Sciatic nerve (tissue), 2 donors: ENCODE data around the gene PCSK6. TPM values are rescaled to one million over a fixed set of nuclear protein-coding genes. Genes with fewer than 3 reads are reported as not detected.

ENCODE experiments used
- ATAC-seq: fragments of 200-7000 bp; cut with Tn5 transposase; one replicate; pipeline ENCODE4 v1.9.1; 2020; ENCODE audit warnings: mild to moderate bottlenecking, moderate library complexity
- DNase-seq: peaks from one replicate; pipeline ENCODE4 v3.0.0-alpha.2; 2020; ENCODE audit warnings: low spot score
- intact Hi-C: fragments of 100-400 bp; cut with DNase I; formaldehyde crosslinking; loops from one replicate; pipeline ENCODE4 v1.14.2; 2022
- total RNA-seq: library from RNA; stranded (reverse); fragmentation: NEBNext Ultra II Directional; extraction: Animal tissue kit (Norgen Biotek cat#: 25700); gene quantifications from one replicate; pipeline ENCODE4 v1.2.1, GENCODE V29; 2021
- donor health status: DM: no; HTN: no; CAD: no.
- donor health status: DM: no; HTN: no; CAD: no.

PCSK6 gene
- total RNA-seq, 1 donor from 2014 or later = 13.9 TPM

DNA sequence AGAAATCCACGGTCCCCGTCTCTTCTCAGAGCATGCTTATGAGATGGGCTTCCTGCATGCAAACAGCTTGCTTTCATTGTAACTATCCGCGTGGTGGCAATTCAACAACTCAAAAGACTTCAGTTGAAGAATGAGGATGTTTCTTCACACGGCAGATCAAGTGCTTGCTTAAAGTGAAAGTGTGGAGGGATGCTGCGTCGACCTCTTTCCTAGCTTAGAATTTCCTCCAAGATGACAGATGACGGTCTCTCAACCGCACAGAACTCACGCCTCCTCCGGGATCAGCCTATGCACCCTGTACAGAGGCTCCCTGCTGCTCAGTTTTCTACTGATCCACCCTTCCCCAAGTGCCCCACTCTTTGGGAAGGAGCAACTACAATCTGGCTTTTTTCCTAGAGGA is 47.8 kb downstream of the PCSK6 start:
- intact Hi-C loops = no loop called here
- peak; percentile 19 for DNase-seq
- ATAC-seq = no peak

DNA sequence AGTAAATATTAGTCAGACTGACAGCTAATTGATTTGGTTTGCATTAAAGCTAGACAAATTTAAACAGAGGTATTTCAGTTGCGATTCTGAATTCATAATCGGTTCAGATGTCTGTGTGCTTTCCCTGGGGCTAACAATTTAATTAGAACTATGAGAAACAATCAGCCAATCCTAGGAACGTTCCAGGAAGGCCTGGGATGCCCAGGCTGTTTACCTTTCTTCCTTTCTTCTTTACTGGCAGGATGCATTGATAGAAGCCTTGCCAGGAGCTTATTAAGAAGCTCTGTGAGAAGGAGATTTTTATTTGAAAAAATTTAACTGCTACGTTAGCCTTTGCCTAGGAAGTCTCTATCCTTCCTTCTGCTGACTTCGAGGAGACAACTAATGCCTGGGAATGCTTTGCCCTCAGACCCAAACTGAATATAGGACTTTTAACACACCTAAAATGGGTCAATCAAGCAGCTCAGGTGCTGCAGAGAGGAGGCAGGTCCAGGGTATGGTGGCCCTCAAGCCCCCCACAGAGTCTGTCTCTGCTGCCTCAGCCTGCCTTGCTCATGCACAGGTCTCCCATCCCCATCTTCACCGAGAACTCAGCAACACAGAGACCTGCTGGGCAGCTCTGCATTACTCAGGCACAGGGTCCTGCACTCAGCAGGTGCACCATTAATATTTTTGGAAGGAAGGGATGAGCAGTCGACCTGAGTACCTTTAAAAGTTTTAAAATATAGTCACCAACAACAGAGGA is 48.5 kb downstream of the PCSK6 start:
- ATAC-seq (no peak), DNase-seq (no peak)
- intact Hi-C loops = no loop called here

DNA sequence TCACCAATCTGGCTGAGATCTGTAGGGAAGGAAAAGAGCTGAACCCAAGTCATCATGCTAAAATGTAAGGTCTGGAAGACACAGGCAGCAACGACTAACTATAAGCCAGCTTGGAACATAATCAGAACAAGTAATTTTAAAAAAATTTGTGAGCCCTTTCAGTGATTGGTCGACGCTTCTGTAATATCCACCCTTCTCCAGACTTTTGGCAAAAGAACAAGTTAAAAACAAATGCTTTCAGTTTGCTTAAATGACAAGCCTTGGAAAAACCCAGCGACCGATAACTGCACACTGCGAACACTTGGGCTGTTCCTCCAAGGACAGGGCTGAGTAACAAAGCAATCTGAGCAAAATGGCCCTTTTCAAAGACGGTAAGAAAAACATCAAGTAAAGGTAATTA is 49.6 kb downstream of the PCSK6 start:
- DNase-seq (no peak), ATAC-seq (peak; percentile 48)
- intact Hi-C loops = loop anchor here (5.0 kb wide), 1 partner anchor 1358 kb away; no protein-coding TSS in a partner anchor

DNA sequence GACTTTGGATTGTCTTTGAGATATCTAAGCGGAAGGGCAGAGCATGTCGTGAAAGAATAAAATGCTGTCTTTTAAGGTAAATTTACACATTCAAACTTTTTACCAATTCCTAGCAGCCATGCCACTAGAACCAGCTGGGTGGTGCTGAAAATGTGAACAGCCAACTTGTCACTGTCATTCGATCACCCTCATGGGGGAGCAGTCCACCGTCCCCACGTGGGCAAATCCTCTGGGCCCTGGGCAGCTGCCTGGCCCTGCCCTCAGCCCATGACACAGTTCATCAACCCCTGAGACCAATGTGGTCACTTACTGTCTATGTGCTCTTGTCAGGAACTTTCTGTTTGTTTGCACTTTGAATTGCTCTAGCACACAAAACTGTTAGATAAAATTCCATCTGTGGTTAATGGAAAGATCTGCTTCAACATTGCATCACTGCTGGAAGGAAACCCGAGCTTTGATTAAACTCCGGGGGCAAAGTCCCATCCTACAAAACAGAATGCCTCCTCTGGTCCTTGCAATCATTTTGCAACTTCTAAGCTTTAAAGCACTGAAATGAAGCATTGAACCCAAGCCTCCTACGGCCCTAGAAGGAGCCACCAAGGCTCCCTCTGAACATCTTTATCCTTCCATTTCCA is 50.1 kb downstream of the PCSK6 start:
- ATAC-seq (peak; percentile 60), DNase-seq (no peak)
- intact Hi-C loops = loop anchor here (5.0 kb wide), 1 partner anchor 1357 kb away; no protein-coding TSS in a partner anchor

DNA sequence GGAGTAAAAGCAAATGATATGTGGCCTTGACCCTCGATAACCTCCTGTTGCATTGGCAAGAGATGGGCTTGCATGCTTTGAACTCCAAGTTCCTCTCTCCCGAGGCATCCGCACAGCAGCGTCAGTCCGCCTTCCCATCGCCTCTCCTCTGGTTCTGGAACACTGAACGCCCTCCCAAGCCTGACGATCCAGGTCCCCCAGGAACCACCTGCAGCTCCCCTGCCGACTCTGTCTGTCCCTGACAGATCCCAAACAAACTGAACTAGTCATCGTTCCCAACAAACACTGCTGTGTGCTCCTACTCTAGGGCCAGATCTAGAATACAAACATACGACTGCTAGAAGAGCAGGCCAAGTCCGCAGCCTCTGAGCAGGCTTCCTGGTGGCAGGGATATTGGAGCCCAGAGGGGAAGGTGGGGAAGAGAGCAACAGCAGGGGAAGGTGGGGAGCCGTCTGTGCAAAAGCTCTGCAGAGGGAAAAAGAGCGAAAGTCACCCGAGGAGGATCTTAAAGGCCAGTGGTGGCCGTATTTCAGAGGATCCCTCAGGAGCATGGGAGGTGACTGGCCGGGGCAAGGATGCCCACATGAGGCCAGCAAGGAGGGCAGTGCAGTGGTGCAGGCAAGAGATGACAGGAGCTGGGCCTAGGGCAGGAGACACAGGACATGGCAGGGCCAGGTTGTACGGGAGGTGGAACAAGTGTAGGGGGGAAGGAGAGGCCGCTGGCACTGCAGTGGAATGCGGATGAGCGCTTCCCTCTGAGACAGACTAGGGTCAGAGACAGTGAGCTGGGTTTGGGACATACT is 50.8 kb downstream of the PCSK6 start:
- intact Hi-C loops = loop anchor here (5.0 kb wide), 1 partner anchor 1356 kb away; no protein-coding TSS in a partner anchor
- DNase-seq (no peak), ATAC-seq (peak; percentile 27)

DNA sequence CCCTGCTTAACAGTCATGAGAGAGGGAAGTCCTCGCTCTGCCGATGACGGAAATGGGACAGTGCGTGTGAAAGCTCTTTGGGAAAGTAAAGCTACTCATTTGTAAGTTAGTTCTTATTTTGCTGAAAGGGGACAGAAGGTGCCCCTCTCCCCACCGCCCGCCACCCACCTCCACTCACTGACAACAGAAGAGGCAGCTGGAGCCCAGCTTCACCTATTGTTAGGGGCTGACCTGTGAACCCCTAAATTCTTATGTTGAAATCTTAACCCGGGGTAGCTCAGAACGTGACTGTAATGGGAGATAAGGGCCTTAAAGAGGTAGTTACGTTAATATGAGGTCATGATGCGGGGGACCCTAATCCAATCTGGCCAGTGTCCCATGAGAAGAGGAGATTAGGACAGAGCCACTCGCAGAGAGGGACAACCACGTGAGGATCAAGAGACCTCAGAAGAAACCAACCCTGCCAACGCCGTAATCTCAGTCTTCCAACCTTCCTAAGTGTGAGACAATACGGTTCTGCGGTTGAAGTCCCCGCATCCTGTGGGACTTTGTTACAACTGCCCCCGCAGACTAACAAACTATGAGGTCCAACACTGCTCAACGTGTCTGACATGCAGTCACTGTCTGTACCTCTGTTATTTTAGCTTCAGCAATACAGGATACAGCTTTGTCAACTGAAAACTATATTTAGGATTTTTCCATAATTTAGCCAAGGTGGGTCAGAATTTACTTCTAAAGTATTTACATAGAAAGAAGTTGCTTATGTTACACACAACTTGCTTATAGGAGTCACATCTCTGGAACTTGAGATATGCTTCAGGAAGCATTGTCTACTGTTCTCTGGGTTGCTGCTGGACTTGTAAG is 51.7 kb downstream of the PCSK6 start:
- intact Hi-C loops = loop anchor here (5.0 kb wide), 1 partner anchor 1356 kb away; no protein-coding TSS in a partner anchor
- DNase-seq (no peak), ATAC-seq (no peak)

DNA sequence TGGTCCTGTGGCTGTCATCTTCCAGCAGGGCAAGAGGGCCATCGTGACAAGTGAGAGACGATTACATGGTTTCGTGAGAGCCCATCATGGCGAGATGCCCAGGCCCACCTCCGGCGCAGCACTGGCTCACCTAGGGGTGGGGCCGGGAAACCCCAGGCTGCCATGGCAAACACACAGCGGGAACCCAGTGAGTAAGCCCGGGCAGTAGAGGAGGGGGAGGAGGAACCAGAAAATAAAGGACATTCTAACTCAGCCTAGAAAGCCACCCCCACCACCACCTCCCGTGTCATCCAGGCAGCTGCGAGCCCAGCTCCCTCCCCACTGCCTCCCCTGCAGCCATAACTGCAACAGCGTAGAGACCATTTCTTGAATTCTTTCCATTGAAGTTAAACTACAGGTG is 52.3 kb downstream of the PCSK6 start:
- no peak for DNase-seq
- intact Hi-C loops = loop anchor here (5.0 kb wide), 1 partner anchor 1355 kb away; no protein-coding TSS in a partner anchor
- no peak for ATAC-seq

DNA sequence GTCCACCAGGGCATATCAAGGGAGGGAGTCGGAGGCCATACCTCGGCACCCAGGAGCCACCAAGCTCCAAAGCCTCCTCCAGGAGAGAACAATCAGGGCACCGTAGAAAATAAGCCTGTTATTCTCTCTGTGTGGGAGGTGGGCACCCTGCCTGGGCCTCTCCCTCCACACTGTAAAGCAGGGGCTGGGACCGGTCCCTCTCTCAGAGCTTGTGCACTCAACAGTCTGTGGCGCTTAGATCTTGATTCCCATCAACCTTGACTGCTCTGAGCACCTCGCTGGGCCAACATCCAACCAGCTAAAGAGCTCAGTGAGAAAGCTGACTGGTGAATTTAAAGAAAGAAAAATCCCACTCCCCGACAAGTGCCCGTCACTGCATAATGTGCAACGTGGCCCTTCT is 53.0 kb downstream of the PCSK6 start:
- DNase-seq = no peak
- intact Hi-C loops = loop anchor here (5.0 kb wide), 1 partner anchor 1354 kb away; no protein-coding TSS in a partner anchor
- no peak for ATAC-seq

DNA sequence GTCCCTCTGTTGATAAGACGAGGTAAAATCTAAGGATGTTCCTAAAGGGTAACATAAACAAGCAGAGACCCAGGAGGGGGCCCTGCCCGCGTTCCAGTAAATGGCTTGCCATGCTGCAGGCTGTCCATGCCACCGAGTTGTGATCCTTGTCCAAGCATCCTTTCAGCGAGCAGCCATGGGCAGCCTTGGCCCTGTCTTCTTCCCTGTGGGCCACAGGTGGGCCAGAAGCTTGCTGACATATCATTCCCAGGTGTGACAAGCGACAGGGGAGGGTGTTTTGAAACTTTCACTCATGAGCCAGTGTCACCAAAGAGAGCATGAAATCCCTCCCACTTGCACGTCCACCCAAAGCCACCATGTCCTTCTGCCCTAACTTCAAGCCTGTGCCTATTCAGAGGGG is 53.7 kb downstream of the PCSK6 start:
- intact Hi-C loops = loop anchor here (5.0 kb wide), 1 partner anchor 1353 kb away; no protein-coding TSS in a partner anchor
- DNase-seq = no peak
- ATAC-seq = no peak

DNA sequence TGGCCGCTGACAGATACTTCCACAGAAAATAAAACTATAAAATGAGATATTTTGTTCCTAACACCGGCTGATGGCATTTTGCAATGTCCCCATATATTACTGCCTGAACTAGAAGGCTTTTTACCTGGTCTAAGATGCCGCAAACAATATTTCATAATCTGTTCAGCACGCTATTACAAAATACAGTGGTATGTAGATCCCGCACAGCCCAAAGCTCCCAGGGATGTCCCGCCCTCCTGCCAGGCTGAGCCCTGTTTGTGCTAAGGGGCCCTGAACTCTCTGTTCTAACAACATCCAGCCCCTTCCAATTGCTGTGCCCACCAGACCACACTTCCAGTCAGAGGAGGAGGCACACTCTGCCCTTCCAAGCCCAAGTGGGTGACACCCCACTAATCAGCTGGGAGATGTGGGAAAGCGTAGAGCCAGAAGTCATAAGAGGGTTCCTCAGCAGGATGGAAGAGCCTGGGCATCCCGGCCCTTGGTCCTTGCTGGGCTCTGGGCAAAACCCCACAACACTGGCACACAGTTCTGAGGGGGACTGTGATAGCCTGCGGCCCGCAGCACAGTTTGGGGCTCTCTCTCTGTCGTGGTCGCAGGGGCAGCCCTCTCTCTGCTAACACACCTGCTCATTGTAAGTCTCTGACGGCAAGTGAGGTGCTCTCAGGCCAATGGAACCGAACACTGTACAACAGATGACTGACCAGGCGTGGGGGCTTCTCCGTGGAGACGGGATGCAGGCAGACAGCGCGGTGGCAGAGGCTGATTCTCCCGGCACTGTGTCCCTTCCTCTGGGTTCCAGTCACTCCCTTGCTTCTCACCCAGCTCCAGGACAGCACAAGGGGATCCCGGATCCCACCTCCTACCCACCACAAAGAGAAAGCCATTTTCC is 55.2 kb downstream of the PCSK6 start:
- DNase-seq (no peak), ATAC-seq (no peak)
- intact Hi-C loops = no loop called here

DNA sequence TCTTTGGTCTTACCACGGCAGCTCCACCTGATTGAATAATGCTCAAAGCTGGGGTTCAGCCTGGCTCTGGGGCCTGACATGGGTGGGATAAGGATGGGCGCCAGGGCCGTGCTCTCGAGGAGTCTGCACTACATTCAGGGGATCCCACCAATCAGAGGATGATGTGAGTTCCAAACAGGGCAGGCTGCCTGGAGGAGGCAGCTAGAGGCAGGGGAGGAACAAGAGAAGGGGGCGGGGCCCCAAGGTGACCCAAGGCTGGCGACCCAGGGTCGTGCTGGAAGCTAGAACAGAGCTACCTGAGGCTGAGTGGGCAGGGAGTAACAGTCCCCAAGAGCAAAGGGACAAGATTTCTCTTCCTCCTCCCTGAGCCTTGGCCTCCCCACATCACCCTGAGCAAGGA is 56.1 kb downstream of the PCSK6 start:
- ATAC-seq (no peak), DNase-seq (no peak)
- intact Hi-C loops = no loop called here

DNA sequence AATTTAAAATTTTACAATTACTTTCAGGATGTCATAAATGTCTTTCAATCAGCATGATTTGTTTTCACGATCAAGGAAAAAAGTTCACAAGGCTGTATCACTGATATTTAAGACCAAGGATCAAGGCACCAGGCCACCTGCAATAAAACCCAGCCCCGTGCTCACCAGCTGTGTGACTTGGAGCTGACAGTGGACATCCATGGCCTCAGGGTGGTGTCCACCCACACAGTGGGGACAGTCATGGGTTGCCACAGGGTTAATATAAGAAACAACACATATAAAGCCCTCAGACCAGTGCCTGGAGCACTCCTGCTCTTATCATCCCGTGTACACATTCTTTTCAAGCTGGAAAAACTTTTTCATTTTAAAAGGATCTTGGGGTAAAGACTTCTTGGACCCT is 56.5 kb downstream of the PCSK6 start:
- DNase-seq = no peak
- intact Hi-C loops = no loop called here
- ATAC-seq = no peak

DNA sequence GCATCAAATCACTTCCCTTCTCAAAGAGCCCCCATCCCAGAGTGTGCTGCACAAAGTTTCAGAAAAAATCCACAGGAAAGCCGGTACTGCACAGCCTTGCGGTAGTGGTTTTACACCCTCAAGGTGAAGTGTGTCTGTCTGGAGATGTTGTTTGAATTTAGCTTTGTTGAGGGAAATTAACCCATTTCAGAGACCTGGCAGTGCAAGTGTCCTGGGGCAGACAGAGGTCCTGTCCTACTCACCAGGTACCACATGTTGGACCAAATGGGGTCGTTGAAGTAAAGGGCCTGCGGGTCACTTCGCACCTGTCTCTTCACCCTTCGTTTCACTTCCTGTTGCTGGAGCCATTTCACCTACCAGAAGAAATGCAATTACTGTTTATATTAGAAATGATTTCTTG is 57.8 kb downstream of the PCSK6 start:
- intact Hi-C loops = no loop called here
- no peak for DNase-seq
- no peak for ATAC-seq

DNA sequence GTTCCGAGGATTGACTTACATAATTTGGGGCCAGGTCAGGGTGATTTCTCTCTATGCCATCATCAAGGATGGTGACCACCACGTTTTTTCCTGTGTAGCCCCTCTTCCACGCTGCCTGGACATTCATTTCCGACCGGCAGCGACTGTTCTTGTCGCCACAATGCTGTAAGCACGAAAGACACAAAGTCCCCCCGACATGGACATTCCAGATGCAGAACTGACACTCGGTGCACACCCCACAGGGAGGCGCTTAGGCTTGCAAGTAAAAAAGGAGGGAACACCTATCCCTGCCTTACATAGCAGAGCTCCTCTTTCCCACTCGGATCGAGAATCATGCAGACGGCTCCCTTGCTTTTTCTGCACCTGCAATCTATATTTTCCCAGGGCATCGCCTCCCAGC is 58.2 kb downstream of the PCSK6 start:
- ATAC-seq (no peak), DNase-seq (no peak)
- intact Hi-C loops = no loop called here

DNA sequence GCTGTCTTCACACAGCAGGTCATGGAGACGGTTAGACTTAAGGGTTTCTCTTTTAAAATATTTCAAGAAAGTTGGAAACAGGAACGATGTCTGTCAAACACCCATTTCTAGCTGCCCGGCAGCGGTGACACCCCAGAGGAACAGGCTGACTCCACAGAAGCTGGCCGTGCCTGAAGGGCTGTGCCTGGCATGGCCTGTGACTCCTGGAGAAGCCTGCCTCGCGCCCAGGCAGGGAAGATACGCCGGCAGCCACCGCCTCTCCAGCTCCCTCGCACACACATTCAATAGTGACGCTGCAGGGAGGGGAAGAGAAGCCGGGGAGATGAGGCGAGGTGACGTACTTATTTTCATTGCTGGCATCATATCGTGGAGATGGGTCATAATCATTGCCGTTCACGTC is 59.9 kb downstream of the PCSK6 start:
- intact Hi-C loops = no loop called here
- DNase-seq (no peak), ATAC-seq (no peak)

DNA sequence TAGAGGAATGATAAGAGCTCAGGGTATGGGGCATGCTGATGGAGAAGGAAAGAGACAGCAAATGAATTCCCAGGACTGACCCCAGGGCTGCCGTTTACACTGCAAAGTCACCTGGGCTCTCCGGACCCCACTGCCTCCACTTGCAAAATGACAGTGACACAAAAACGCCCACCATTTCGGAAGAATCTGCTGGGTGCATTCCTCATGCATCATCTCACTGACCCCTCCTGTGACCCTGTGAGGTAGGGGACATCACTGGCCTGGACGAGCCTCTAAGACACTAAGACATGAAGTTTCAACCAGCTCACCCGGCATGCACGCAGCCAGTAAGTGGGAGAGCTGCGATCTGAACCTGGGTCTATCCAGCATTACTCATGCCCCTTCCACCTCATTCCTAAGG is 60.3 kb downstream of the PCSK6 start:
- DNase-seq (no peak), ATAC-seq (no peak)
- intact Hi-C loops = no loop called here

DNA sequence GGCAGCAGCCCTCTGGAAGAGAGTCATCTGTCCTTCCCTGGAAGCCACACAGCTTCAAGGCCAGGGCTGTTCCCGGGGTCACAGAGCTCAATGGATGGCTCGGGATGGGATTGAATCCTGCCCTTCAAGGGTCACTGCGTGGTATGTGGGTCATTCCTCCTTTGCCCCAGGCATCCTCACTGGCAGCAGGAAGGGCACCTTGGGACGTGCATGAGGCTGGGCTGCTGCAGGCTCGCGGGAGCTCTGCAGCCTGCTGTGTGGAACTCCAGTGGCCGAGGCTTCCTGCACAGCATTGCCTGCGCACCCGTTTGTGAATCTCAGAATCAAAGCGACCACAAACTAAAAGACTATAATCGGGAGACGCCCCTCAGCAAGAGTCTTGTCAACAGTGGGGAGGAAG is 60.7 kb downstream of the PCSK6 start:
- intact Hi-C loops = no loop called here

More for the DNA sequence above, 60.7 kb downstream of the PCSK6 start:
- no peak for ATAC-seq
- no peak for DNase-seq
